BLaER1 (cell line): ENCODE measurements around the gene ANKS1A.

Source experiments
- H3K27ac ChIP-seq: shearing (Covaris generic); formaldehyde crosslinking; 2 replicates; pipeline ENCODE4 v1.8.1; 2022
- H3K27me3 ChIP-seq: shearing (Covaris generic); formaldehyde crosslinking; 2 replicates; pipeline ENCODE4 v1.8.1; 2022
- H3K36me3 ChIP-seq: shearing (Covaris generic); formaldehyde crosslinking; 2 replicates; pipeline ENCODE4 v1.8.1; 2022
- H3K4me1 ChIP-seq: shearing (Covaris generic); formaldehyde crosslinking; 2 replicates; pipeline ENCODE4 v1.8.1; 2022
- H3K4me2 ChIP-seq: shearing (Covaris generic); formaldehyde crosslinking; 2 replicates; pipeline ENCODE4 v1.8.1; 2022
- H3K4me3 ChIP-seq: shearing (Covaris generic); formaldehyde crosslinking; 2 replicates; pipeline ENCODE4 v1.8.1; 2022
- H3K9ac ChIP-seq: shearing (Covaris generic); formaldehyde crosslinking; 2 replicates; pipeline ENCODE4 v1.8.1; 2022
- H3K9me3 ChIP-seq: shearing (Covaris generic); formaldehyde crosslinking; 2 replicates; pipeline ENCODE4 v1.8.1; 2022
- H4K20me1 ChIP-seq: shearing (Covaris generic); formaldehyde crosslinking; 2 replicates; pipeline ENCODE4 v1.8.1; 2022
- Cebpa-rat ChIP-seq: shearing (Covaris generic); IDR thresholded peaks from 2 replicates; pipeline ENCODE4 v1.8.1; 2022

Gene ANKS1A

DNA sequence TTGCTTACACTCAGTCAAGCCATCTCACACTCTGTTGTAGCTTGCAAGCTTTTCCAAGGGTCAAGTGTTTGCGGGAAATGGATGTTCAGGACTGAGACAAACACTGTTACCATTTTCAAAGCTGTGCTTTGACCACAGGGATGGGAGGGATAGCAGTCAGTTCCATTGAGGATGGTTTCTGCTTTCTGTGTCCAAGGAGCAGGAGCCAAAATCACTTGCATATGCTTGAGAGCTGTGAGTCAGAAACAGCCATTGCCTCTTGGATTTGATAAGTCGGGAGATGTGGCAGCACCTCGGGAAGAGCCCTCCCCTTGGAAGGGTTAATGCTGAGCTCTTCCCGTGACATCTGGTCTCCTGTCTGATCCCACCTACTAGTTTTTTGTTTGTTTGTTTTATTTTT lies 166.8 kb downstream of the ANKS1A start:
- no peak overlapping the region for H3K4me3 ChIP-seq
- H3K4me2 ChIP-seq, result no peak overlapping the region

DNA sequence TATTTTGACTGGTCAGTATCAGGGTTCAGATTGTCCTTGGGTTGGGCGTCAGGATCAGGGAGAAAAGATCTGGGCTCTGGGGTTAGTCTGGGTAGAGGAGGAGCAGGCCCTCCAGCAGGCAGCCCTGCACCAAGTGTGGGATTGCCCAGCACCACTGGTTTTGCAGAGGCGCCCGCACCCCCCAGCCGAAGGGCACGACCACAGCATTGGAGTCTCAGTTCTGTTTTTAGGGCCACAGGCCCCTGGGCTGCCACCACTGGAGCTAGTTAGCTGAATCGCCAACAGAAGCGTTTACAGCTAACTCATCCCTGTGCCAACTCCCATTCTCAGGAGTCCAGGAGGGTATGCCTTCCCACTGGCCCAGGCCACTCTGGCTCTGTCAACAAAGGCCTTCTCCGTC lies 167.9 kb downstream of the ANKS1A start:
- Histone ChIP-seq H3K36me3 (peaks cover 69% of the 10 kb centered on the region), H3K4me3 (no peak overlapping the region), H3K27ac (no peak overlapping the region), H3K9ac (no peak overlapping the region), H3K4me2 (no peak overlapping the region), H3K27me3 (no peaks in the 10 kb centered on the region), H4K20me1 (no peaks in the 10 kb centered on the region; the same call in 1 of the 2 replicates), H3K4me1 (peaks cover 23% of the 10 kb centered on the region), H3K9me3 (no peaks in the 10 kb centered on the region)
- TF ChIP-seq Cebpa-rat, result no peak

More for the DNA sequence above, 166.8 kb downstream of the ANKS1A start:
- H3K9ac ChIP-seq, result no peak overlapping the region
- TF ChIP-seq Cebpa-rat, result no peak
- H3K4me1 ChIP-seq, result peaks cover 23% of the 10 kb centered on the region
- no peaks in the 10 kb centered on the region; the same call in 1 of the 2 replicates for H4K20me1 ChIP-seq
- no peak overlapping the region for H3K27ac ChIP-seq
- H3K9me3 ChIP-seq, result no peaks in the 10 kb centered on the region
- H3K27me3 ChIP-seq, result no peaks in the 10 kb centered on the region
- H3K36me3 ChIP-seq, result peaks cover 74% of the 10 kb centered on the region

DNA sequence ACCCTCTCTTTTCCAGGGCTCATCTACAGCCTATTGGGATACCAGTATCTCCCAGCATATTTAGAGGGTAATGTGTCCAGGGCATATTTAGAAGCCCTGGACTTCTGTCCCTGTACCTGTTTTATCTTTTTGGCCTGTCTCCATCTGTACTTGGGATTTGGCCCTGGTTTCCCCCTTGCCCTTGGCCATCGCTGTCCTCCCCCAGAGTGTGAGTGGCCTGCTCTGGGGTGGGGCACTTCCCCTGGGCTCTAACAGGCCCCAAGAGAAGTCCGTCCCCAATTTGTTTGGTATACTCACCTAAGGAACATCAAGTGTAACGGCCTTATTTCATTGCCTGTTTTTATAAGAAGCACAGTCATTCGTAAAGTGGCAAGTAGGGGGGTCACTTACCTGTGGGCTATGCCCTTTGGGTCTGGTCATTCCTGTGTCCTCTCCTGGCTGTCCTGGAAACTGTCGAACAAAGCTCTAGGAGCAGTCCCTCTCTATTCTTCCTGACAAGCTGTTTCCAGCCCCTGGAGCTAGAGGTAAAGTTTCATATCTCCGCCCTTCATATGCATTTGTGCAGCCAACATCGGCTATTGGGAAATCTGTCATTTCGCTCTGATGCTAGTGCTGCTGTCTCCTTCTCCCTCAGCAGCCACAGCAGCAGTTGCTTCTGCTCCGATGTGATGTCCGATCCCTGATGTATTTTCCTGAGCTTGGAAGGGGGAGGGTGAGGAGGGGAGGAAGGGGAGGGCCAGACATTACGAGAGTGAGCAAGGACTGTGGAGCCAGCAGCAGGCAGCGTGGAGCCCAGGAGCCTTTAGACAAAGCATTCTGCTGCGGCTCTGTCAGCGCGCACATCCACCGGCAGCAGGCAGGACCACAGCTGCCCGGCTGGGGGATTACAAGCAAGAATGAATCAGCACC lies 168.6 kb downstream of the ANKS1A start:
- H3K36me3 ChIP-seq, result peaks cover 64% of the 10 kb centered on the region

DNA sequence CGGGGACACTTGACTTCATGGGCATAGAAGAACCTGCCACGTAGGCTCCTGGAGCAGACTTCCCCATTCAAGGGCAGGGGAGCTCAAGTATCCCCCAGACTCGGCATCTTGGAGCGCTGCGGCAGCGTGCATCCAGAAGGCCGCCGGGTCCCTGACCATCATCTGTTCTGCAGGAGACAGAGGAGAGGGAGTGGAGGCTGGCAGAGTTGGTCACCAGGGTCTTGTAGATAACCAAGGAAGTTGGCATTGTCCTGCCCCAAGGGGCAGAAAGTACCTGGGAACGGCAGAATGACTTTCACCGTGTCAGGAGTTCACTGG lies 169.3 kb downstream of the ANKS1A start:
- no peaks in the 10 kb centered on the region; the same call in 1 of the 2 replicates for H4K20me1 ChIP-seq

More for the DNA sequence above, 168.6 kb downstream of the ANKS1A start:
- no peaks in the 10 kb centered on the region for H3K9me3 ChIP-seq
- peak overlapping the region; percentile 53; the same call in 1 of the 2 replicates for H3K4me2 ChIP-seq
- H3K27ac ChIP-seq, result no peak overlapping the region; the same call in 1 of the 2 replicates
- no peak overlapping the region for H3K9ac ChIP-seq
- peaks cover 31% of the 10 kb centered on the region for H3K4me1 ChIP-seq
- H3K27me3 ChIP-seq, result no peaks in the 10 kb centered on the region
- H3K4me3 ChIP-seq, result no peak overlapping the region
- TF ChIP-seq Cebpa-rat, result no peak
- no peaks in the 10 kb centered on the region; the same call in 1 of the 2 replicates for H4K20me1 ChIP-seq

DNA sequence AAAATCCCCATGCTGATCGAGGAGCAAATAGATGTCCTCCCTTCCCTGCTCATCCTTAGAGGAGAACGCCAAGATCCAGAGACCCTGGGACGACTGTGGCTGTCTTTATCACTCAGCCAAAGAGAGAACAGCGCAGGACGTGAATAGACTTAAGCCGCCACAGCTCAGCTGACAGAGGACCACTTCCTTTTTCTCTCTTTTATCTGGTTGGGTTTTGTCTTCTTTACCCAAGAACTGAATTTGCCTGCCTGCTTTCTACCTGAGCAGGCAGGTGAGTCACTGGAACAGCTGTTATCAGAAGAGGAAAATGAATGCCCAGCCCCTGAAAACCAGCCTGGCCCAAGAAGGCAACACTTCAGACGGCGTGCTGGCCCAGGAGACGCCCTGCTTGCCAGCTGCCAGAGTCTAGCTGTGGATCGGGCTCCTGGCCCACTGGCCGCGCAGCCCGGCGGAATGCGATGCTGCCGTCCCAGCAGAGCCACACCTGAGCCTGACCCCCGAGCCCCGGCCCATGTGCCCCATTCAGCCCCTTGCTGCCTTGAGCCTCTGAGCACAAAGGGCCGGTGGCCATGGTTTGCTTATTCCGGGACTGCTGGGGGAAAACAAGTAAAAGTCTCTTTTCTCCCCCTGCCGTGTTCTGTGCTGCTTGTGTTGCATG lies 169.9 kb downstream of the ANKS1A start:
- H3K4me2 ChIP-seq, result peak overlapping the region; percentile 53
- H3K36me3 ChIP-seq, result peaks cover 56% of the 10 kb centered on the region
- H3K4me3 ChIP-seq, result no peak overlapping the region
- 0 out of 2 replicates have a peak overlapping the region, but pooled peaks have one; percentile 18 for H3K27ac ChIP-seq
- no peak overlapping the region for H3K9ac ChIP-seq
- no peaks in the 10 kb centered on the region; the same call in 1 of the 2 replicates for H4K20me1 ChIP-seq
- TF ChIP-seq Cebpa-rat, result no peak
- H3K27me3 ChIP-seq, result no peaks in the 10 kb centered on the region
- H3K9me3 ChIP-seq, result no peaks in the 10 kb centered on the region
- peaks cover 43% of the 10 kb centered on the region for H3K4me1 ChIP-seq

More for the DNA sequence above, 169.3 kb downstream of the ANKS1A start:
- H3K4me3 ChIP-seq, result no peak overlapping the region
- H3K4me1 ChIP-seq, result peaks cover 37% of the 10 kb centered on the region
- peak overlapping the region; percentile 53 for H3K4me2 ChIP-seq
- H3K9me3 ChIP-seq, result no peaks in the 10 kb centered on the region
- H3K9ac ChIP-seq, result no peak overlapping the region
- peaks cover 59% of the 10 kb centered on the region for H3K36me3 ChIP-seq
- TF ChIP-seq Cebpa-rat, result no peak
- H3K27me3 ChIP-seq, result no peaks in the 10 kb centered on the region
- H3K27ac ChIP-seq, result no peak overlapping the region

DNA sequence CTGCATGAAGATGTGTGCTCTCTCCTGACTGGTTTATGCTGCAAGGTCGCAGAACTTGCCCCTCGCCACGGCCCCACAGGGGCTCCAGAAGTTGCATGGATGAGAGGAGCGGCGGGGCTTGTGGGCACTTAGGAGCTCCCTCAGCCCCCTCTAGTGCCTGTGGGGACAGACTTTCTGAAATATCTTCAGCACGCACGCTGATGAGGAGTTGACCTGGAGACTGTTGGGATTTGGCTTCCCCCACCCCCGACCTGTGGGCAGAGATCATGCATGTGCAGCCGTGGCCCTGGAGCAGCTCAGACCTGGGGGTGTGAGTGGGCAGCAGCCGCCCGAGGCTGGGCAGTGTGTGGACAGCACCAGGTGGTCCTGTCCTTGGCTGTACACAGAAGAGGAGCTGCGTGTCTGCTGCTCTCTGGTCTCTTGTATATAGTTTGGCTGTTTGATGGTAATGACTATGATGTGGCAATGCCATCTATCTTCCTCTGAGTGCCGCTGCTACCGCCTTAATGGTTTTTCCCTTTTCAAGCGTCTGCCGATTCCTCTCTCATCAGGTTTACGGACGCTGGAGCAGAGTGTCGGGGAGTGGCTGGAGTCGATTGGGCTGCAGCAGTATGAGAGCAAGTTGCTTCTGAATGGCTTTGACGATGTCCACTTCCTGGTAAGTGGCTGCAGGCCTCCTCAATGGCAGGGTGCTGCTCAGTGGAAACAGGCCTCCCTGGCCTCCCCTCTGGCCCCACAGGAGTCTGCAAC lies 170.7 kb downstream of the ANKS1A start:
- peak overlapping the region; percentile 53 for H3K4me2 ChIP-seq
- H3K36me3 ChIP-seq, result peaks cover 52% of the 10 kb centered on the region
- H3K4me1 ChIP-seq, result peaks cover 48% of the 10 kb centered on the region
- 0 out of 2 replicates have a peak overlapping the region, but pooled peaks have one; percentile 18 for H3K27ac ChIP-seq
- no peaks in the 10 kb centered on the region; the same call in 1 of the 2 replicates for H4K20me1 ChIP-seq
- no peaks in the 10 kb centered on the region for H3K9me3 ChIP-seq
- no peaks in the 10 kb centered on the region for H3K27me3 ChIP-seq
- no peak overlapping the region for H3K4me3 ChIP-seq
- no peak overlapping the region for H3K9ac ChIP-seq
- TF ChIP-seq Cebpa-rat, result no peak

DNA sequence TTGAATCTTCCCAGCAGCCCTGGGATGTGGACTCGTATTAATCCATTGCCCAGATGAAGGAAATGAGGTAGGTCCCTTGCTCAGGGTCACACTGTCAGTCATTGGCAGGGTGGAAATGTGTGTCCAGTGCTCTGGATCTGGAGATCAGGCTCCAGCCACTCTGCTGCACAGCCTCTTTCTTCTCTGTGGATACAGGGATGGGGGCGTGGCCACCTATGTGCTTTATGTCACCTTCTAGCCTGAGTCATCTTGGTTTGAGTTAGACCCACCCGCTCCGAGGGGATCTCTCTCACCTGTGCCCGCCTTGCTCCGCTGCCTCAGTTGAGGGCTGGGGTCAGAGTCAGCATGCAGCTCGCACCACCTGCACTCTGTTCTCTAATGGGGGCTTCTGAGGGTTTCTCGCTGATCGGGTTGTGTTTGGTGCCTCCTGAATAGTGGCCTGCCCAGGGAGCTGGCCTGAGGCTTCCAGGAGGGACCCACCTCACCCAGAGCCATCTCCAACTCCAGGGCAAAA lies 172.1 kb downstream of the ANKS1A start:
- H3K27me3 ChIP-seq, result no peaks in the 10 kb centered on the region
- peaks cover 48% of the 10 kb centered on the region for H3K4me1 ChIP-seq
- no peak overlapping the region for H3K4me3 ChIP-seq
- no peak overlapping the region for H3K9ac ChIP-seq
- no peak overlapping the region for H3K4me2 ChIP-seq
- H3K27ac ChIP-seq, result no peak overlapping the region
- no peaks in the 10 kb centered on the region for H3K9me3 ChIP-seq
- H3K36me3 ChIP-seq, result peaks cover 56% of the 10 kb centered on the region
- no peak for TF ChIP-seq Cebpa-rat
- H4K20me1 ChIP-seq, result no peaks in the 10 kb centered on the region; the same call in 1 of the 2 replicates

DNA sequence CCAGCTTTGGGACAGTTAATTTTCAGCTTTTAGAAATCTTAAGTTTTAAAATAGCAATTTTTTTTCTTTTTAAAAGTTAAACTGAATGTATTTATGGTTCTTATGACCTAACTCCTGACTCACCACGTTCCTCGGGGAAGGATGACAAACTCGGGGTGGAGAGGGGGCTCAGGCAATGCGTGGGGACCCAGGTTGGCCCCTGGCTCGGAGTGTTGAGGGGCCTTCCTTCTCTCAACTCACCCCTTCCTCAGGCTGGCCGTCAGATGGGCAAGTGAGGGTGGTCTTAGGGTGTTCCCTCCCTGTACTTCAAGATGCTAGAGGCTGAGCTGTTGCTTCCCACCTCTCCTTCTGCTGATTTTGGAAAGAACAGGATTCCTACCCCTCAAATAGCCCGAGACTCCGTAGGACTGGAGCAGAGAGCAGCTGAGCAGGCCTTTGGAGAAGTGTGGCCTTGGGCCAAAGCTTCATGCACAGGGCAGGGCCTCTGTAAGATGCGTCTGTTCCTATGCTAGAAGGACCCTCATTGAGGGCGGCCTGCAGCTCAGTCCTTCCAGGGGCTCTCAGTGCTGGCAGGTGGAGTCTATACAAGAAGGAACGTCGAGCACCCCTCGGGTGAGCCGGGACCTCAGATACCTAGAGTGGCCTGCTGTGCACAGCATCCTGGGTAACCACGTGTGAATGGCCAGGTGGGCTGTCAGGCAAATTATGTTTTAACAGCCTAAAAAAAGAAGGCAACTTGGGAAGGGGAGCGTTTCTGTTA lies 172.8 kb downstream of the ANKS1A start:
- Histone ChIP-seq H3K36me3 (peaks cover 57% of the 10 kb centered on the region), H3K4me2 (no peak overlapping the region), H3K4me3 (no peak overlapping the region), H3K27me3 (no peaks in the 10 kb centered on the region), H3K9ac (no peak overlapping the region), H3K9me3 (no peaks in the 10 kb centered on the region), H3K27ac (no peak overlapping the region), H4K20me1 (no peaks in the 10 kb centered on the region; the same call in 1 of the 2 replicates), H3K4me1 (peaks cover 48% of the 10 kb centered on the region)
- TF ChIP-seq Cebpa-rat, result no peak
